ENCODE measurements around the gene FAM168A. TPM values are rescaled to one million over a fixed set of nuclear protein-coding genes. Genes with fewer than 3 reads are reported as not detected.

Gene FAM168A
- polyA plus RNA-seq, 1 donor (not counting 4 experiments of a cell fraction or from before 2014, with no cell fraction given) = 11.8 TPM

GRCh38 chr11:73592640-73593039, 5.3 kb downstream of the FAM168A start:
- TF ChIP-seq CTCF (optimal IDR thresholded peaks at IDR 0.05 in 1 of 3, IDR thresholded peaks at IDR 0.05 in 1 of 3, conservative IDR thresholded peaks at IDR 0.05 in 1 of 3; ENCODE audit: extremely low read depth in 1 of 3, insufficient read depth in 2 of 3, low read length in 3 of 3) (no peak), EZH2 (IDR thresholded peaks at IDR 0.05; ENCODE audit: low read length) (no peak)
- DNase-seq (ENCODE audit: low read depth, low spot score) (no peak), FAIRE-seq (no peak)
- H2AFZ ChIP-seq (ENCODE audit: control insufficient read depth, low read length) = no peak overlapping the region
- no peaks in the 10 kb centered on the region for H4K20me1 ChIP-seq (ENCODE audit: control insufficient read depth, extremely low read depth, insufficient read depth, low read length)
- no peak overlapping the region for H3K4me2 ChIP-seq (ENCODE audit: control insufficient read depth, extremely low read depth, insufficient read depth, low read depth, low read length)
- H3K27me3 ChIP-seq (ENCODE audit: control insufficient read depth, extremely low read depth, insufficient read depth, low read length) = no peaks in the 10 kb centered on the region
- H3K36me3 ChIP-seq (ENCODE audit: control insufficient read depth in 2 of 2, extremely low read depth in 1 of 2, insufficient read depth in 2 of 2, low read length in 2 of 2) = no peaks in the 10 kb centered on the region
- H3K27ac ChIP-seq (ENCODE audit: control insufficient read depth, insufficient read depth, low read length) = no peak overlapping the region
- H3K79me2 ChIP-seq (ENCODE audit: control insufficient read depth, insufficient read depth, low read length) = peaks cover 36% of the 10 kb centered on the region
- H3K4me3 ChIP-seq (ENCODE audit: control insufficient read depth in 2 of 3, extremely low read depth in 1 of 3, insufficient read depth in 2 of 3, low read depth in 1 of 3, low read length in 3 of 3) = no peak overlapping the region
- H3K4me1 ChIP-seq (ENCODE audit: control insufficient read depth, extremely low read depth, insufficient read depth, low read length) = peaks cover 8% of the 10 kb centered on the region
- dilution Hi-C loops (cut with MboI; ENCODE audit: extremely low pct_ligation_motif_present, low sequenced_read_pairs) = no loop called here
- no peaks in the 10 kb centered on the region for H3K9me3 ChIP-seq (ENCODE audit: control insufficient read depth, low read depth, low read length)
- no peak overlapping the region for H3K9ac ChIP-seq (ENCODE audit: control insufficient read depth, extremely low read depth, insufficient read depth, low read length)
- H3K9me1 ChIP-seq (ENCODE audit: control insufficient read depth, extremely low read depth, insufficient read depth, low read length) = no peaks in the 10 kb centered on the region

GRCh38 chr11:73591743-73592142, 6.2 kb downstream of the FAM168A start:
- Histone ChIP-seq H3K79me2 (ENCODE audit: control insufficient read depth, insufficient read depth, low read length) (peaks cover 28% of the 10 kb centered on the region), H3K9me3 (ENCODE audit: control insufficient read depth, low read depth, low read length) (no peaks in the 10 kb centered on the region), H3K4me1 (ENCODE audit: control insufficient read depth, extremely low read depth, insufficient read depth, low read length) (peaks cover 2% of the 10 kb centered on the region), H2AFZ (ENCODE audit: control insufficient read depth, low read length) (no peak overlapping the region), H3K27ac (ENCODE audit: control insufficient read depth, insufficient read depth, low read length) (no peak overlapping the region), H3K9ac (ENCODE audit: control insufficient read depth, extremely low read depth, insufficient read depth, low read length) (no peak overlapping the region), H3K27me3 (ENCODE audit: control insufficient read depth, extremely low read depth, insufficient read depth, low read length) (no peaks in the 10 kb centered on the region), H3K9me1 (ENCODE audit: control insufficient read depth, extremely low read depth, insufficient read depth, low read length) (no peaks in the 10 kb centered on the region), H3K36me3 (ENCODE audit: control insufficient read depth in 2 of 2, extremely low read depth in 1 of 2, insufficient read depth in 2 of 2, low read length in 2 of 2) (no peaks in the 10 kb centered on the region), H3K4me3 (ENCODE audit: control insufficient read depth in 2 of 3, extremely low read depth in 1 of 3, insufficient read depth in 2 of 3, low read depth in 1 of 3, low read length in 3 of 3) (no peak overlapping the region), H3K4me2 (ENCODE audit: control insufficient read depth, extremely low read depth, insufficient read depth, low read depth, low read length) (no peak overlapping the region), H4K20me1 (ENCODE audit: control insufficient read depth, extremely low read depth, insufficient read depth, low read length) (no peaks in the 10 kb centered on the region)
- no peak for TF ChIP-seq EZH2 (IDR thresholded peaks at IDR 0.05; ENCODE audit: low read length)
- TF ChIP-seq CTCF (optimal IDR thresholded peaks at IDR 0.05 in 1 of 3, IDR thresholded peaks at IDR 0.05 in 1 of 3, conservative IDR thresholded peaks at IDR 0.05 in 1 of 3; ENCODE audit: extremely low read depth in 1 of 3, insufficient read depth in 2 of 3, low read length in 3 of 3) = no peak
- dilution Hi-C loops (cut with MboI; ENCODE audit: extremely low pct_ligation_motif_present, low sequenced_read_pairs) = no loop called here
- FAIRE-seq (no peak), DNase-seq (ENCODE audit: low read depth, low spot score) (no peak)

Measured in keratinocyte (primary cell).